ENCODE data around the gene OR2H1. TPM values are rescaled to one million over a fixed set of nuclear protein-coding genes. Genes with fewer than 3 reads are reported as not detected.

Gene OR2H1
- total RNA-seq, 1 donor from 2014 or later = not detected

DNA sequence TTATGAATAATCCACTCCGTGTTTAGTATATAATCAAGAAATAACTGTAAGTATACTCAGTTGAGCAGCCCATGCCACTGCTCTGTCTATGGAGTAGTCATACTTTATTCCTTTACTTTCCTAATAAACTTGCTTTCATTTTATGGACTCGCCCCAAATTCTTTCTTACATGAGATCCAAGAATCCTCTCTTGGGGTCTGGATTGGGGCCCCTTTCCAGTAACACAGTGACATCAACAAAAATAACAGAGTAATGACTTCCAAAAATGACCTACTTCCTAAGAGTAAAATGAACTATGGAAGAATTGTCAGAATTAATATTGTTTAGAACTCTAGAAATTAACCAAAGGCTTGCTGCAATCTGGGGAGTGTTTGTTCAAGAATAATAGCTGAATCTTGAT, 8.8 kb downstream of the OR2H1 start:
- Mint-ChIP-seq H3K27me3 (ENCODE audit: unreplicated experiment) (no peaks in the 10 kb centered on the region), H3K4me3 (ENCODE audit: unreplicated experiment) (no peak overlapping the region)

DNA sequence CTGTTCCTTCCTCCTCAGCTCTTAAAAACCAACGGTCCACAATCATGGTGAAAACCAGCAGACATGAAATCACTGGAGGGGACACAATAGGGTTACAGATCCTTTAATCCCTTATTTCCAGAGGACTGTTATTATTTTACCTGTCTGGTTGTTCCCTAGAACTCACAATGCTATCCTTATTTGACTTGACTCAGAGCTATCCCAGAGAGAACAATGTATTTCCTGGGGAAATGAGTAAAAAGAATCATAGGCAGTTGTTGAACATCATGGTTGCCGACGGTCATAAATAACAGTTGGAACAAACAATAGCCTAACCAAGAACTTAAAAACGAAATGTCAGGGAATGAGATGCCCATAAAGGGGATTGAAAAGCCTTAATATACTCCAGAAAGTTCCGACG, 9.3 kb downstream of the OR2H1 start:
- H3K4me3 Mint-ChIP-seq (ENCODE audit: unreplicated experiment) = no peak overlapping the region
- H3K27me3 Mint-ChIP-seq (ENCODE audit: unreplicated experiment) = no peaks in the 10 kb centered on the region
- no peak overlapping the region for H3K27ac Mint-ChIP-seq (ENCODE audit: unreplicated experiment)
- DNase-seq (ENCODE audit: extremely low spot score, unreplicated experiment) = no peak
- TF ChIP-seq, protein P1, sequence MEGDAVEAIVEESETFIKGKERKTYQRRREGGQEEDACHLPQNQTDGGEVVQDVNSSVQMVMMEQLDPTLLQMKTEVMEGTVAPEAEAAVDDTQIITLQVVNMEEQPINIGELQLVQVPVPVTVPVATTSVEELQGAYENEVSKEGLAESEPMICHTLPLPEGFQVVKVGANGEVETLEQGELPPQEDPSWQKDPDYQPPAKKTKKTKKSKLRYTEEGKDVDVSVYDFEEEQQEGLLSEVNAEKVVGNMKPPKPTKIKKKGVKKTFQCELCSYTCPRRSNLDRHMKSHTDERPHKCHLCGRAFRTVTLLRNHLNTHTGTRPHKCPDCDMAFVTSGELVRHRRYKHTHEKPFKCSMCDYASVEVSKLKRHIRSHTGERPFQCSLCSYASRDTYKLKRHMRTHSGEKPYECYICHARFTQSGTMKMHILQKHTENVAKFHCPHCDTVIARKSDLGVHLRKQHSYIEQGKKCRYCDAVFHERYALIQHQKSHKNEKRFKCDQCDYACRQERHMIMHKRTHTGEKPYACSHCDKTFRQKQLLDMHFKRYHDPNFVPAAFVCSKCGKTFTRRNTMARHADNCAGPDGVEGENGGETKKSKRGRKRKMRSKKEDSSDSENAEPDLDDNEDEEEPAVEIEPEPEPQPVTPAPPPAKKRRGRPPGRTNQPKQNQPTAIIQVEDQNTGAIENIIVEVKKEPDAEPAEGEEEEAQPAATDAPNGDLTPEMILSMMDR (IDR thresholded peaks at IDR 0.05) = no peak
- no peaks in the 10 kb centered on the region for H3K4me1 Mint-ChIP-seq (ENCODE audit: unreplicated experiment)
- H3K9me3 Mint-ChIP-seq (ENCODE audit: unreplicated experiment) = no peaks in the 10 kb centered on the region
- no peaks in the 10 kb centered on the region for H3K36me3 Mint-ChIP-seq (ENCODE audit: unreplicated experiment)

More for the DNA sequence above, 8.8 kb downstream of the OR2H1 start:
- no peaks in the 10 kb centered on the region for H3K4me1 Mint-ChIP-seq (ENCODE audit: unreplicated experiment)
- TF ChIP-seq, protein P1 (IDR thresholded peaks at IDR 0.05) = no peak
- H3K9me3 Mint-ChIP-seq (ENCODE audit: unreplicated experiment) = no peaks in the 10 kb centered on the region
- no peak for DNase-seq (ENCODE audit: extremely low spot score, unreplicated experiment)
- no peak overlapping the region for H3K27ac Mint-ChIP-seq (ENCODE audit: unreplicated experiment)
- H3K36me3 Mint-ChIP-seq (ENCODE audit: unreplicated experiment) = no peaks in the 10 kb centered on the region

DNA sequence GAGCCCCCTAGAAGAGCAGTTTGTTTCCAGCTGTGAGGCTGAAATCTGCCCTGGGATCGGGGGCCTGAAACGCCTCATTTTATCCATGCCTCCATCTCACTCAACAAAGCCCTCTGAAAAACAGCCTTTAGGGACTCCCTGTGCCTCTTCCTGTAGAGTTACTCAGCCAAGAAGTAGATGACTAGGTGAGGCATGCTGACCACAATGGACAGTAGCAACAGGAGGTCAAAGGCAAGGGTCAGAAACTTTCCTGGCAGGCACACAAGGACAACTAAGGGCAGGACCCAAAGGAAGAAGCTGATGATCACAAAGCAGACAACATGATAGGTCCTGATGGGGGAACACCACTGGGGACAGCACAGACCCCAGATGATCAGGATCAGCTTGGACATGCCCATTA, 18.0 kb downstream of the OR2H1 start:
- Mint-ChIP-seq H3K4me1 (ENCODE audit: unreplicated experiment) (no peaks in the 10 kb centered on the region), H3K4me3 (ENCODE audit: unreplicated experiment) (no peak overlapping the region), H3K27me3 (ENCODE audit: unreplicated experiment) (no peaks in the 10 kb centered on the region), H3K27ac (ENCODE audit: unreplicated experiment) (no peak overlapping the region), H3K9me3 (ENCODE audit: unreplicated experiment) (peaks cover 12% of the 10 kb centered on the region), H3K36me3 (ENCODE audit: unreplicated experiment) (no peaks in the 10 kb centered on the region)
- no peak for DNase-seq (ENCODE audit: extremely low spot score, unreplicated experiment)
- TF ChIP-seq, protein P1 (IDR thresholded peaks at IDR 0.05) = no peak

DNA sequence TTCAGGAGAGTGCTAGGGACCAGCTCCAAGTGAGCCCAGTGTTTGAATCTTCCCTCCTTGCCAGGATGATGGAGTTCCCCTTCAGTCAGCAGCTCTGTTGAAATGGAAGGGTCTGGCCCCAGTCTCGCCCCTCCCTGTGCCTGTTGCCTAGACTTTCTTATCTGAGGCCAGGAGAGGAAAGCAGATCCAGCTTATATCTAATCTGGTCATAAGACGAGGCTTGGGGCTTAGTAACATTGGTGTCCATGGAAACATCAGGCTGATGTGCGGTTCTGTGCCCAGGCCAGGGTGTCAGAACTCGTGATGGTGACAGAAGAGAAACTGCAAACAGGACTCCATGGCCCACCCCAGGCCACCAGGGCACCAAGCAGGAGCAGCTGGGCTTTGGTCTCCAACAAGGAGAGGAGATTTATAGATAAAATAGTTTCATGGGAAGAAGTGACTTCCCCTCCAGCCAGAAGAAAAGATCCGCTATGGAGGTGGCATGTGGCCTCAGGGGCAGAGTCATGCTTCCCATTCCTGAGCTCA, 21.0 kb downstream of the OR2H1 start:
- no peak for DNase-seq (ENCODE audit: extremely low spot score, unreplicated experiment)
- H3K27ac Mint-ChIP-seq (ENCODE audit: unreplicated experiment) = no peak overlapping the region
- no peak overlapping the region for H3K4me3 Mint-ChIP-seq (ENCODE audit: unreplicated experiment)
- no peaks in the 10 kb centered on the region for H3K36me3 Mint-ChIP-seq (ENCODE audit: unreplicated experiment)
- no peaks in the 10 kb centered on the region for H3K4me1 Mint-ChIP-seq (ENCODE audit: unreplicated experiment)
- TF ChIP-seq, protein P1 (IDR thresholded peaks at IDR 0.05) = no peak
- no peaks in the 10 kb centered on the region for H3K27me3 Mint-ChIP-seq (ENCODE audit: unreplicated experiment)
- peaks cover 12% of the 10 kb centered on the region for H3K9me3 Mint-ChIP-seq (ENCODE audit: unreplicated experiment)

DNA sequence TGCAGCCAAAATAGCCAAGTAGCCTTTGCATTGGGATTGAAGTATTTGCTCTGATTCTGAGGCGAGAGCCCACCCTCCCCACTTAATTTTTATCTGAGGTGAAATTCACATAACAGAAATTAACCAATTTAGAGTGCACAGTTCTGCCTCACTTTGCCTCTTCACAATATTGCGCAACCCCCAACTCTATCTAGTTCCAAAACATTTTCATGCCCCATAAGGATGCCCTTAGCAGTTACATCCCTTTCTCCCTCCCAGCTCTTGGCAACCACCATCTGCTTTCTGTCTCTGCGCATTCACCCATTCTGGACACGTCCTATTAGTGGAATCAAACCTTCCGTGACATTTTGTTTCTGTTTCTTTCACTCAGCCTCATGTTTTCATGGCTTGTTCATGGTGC, 21.8 kb downstream of the OR2H1 start:
- H3K36me3 Mint-ChIP-seq (ENCODE audit: unreplicated experiment) = no peaks in the 10 kb centered on the region
- H3K27me3 Mint-ChIP-seq (ENCODE audit: unreplicated experiment) = no peaks in the 10 kb centered on the region
- peaks cover 12% of the 10 kb centered on the region for H3K9me3 Mint-ChIP-seq (ENCODE audit: unreplicated experiment)
- no peaks in the 10 kb centered on the region for H3K4me1 Mint-ChIP-seq (ENCODE audit: unreplicated experiment)
- no peak overlapping the region for H3K4me3 Mint-ChIP-seq (ENCODE audit: unreplicated experiment)
- TF ChIP-seq, protein P1 (IDR thresholded peaks at IDR 0.05) = no peak
- no peak overlapping the region for H3K27ac Mint-ChIP-seq (ENCODE audit: unreplicated experiment)
- DNase-seq (ENCODE audit: extremely low spot score, unreplicated experiment) = no peak

All from osteocyte (in vitro differentiated cells).